ENCODE results near the gene GABPA.

DNA sequence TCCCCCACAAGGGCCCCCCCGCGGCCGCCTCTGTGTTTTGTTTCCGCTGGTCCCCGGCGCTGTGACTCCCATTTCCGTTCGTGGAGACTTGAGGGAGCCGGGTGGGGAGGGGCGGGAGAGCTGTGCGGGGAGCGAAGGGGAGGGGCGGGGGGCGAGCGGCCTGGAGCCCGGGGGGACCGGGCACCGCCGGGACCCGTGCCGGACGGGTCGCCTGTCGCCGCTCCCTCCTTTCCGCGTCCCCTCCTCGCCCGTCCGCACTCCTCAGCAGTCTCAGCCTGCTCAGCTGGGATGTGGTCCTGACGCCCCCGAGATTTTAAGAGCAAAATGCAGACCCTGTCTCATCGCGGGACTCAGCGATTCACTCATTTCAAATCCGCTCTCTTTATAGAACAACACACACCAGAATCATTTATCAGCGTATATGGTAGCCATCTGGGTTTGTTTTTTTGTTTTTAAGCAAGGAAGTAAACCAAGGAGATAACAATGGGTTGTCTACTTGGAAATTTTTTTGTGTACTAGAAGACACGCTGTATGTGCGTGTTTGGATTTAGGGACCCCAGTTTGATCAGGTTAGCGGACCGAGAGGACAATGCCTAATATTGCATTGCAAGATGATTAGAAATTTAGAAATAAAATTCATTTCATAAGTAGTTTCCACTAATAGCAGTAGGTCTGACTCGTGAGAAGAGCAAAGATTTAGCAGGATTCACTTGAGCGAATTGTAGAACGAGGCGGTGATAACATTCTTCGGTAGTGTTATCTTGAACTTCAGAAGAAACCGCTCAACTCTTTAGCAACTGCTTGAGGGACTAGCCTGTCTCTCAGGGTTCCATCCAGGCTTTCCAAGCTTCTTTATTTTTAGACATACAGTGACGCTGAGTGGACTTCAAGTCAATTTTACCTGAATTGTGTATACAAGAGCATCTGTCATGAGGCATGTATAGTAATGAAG lies 1.1 kb downstream of the GABPA start:
- TF ChIP-seq, protein P1, sequence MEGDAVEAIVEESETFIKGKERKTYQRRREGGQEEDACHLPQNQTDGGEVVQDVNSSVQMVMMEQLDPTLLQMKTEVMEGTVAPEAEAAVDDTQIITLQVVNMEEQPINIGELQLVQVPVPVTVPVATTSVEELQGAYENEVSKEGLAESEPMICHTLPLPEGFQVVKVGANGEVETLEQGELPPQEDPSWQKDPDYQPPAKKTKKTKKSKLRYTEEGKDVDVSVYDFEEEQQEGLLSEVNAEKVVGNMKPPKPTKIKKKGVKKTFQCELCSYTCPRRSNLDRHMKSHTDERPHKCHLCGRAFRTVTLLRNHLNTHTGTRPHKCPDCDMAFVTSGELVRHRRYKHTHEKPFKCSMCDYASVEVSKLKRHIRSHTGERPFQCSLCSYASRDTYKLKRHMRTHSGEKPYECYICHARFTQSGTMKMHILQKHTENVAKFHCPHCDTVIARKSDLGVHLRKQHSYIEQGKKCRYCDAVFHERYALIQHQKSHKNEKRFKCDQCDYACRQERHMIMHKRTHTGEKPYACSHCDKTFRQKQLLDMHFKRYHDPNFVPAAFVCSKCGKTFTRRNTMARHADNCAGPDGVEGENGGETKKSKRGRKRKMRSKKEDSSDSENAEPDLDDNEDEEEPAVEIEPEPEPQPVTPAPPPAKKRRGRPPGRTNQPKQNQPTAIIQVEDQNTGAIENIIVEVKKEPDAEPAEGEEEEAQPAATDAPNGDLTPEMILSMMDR (IDR thresholded peaks at IDR 0.05) = no peak
- TF ChIP-seq POLR2A (IDR thresholded peaks at IDR 0.05; ENCODE audit: low read depth) = no peak
- TF ChIP-seq EP300 (IDR thresholded peaks at IDR 0.05) = no peak
- TF ChIP-seq POLR2AphosphoS5 (IDR thresholded peaks at IDR 0.05) = no peak

All from esophagus muscularis mucosa (tissue), 4 donors.